Endothelial cell of umbilical vein (primary cell): ENCODE data around the gene DDX23. TPM values are rescaled to one million over a fixed set of nuclear protein-coding genes. Genes with fewer than 3 reads are reported as not detected.

ENCODE experiments used
- BruUV-seq: library from RNA; stranded (reverse); fragments of 400-500 nt; replicated peaks from 2 replicates; lab custom pipeline; 2021; lab: Mats Ljungman, UMichigan
- CTCF ChIA-PET: fragments of 300-600, 350-600 bp; sonication (Branson Sonifier 250); formaldehyde crosslinking; loops from one replicate; lab custom pipeline; 2021; ENCODE audit warnings: antibody characterized with exemption, inconsistent platforms; lab: Charles Lee
- POLR2A ChIA-PET: fragments of 300-600, 350-600 bp; sonication (Branson Sonifier 250); formaldehyde crosslinking; loops from one replicate; lab custom pipeline; 2021; ENCODE audit warnings: antibody characterized with exemption, inconsistent platforms; lab: Charles Lee
- DNase-seq: peaks from one replicate; pipeline ENCODE4 v3.0.0-alpha.2; 2011; ENCODE audit warnings: low read depth, low spot score
- FAIRE-seq: peaks from 2 replicates; lab custom pipeline; 2011; peaks lifted over from hg19 to GRCh38; lab: Jason Lieb, UNC
- H2AFZ ChIP-seq: 2 replicates; pipeline ENCODE4 v1.6.0; 2012; ENCODE audit warnings: low read depth, low read length, control low read depth, inconsistent platforms
- H3K27ac ChIP-seq: 2 replicates; pipeline ENCODE4 v1.5.1; 2011; ENCODE audit warnings: low read depth, mild to moderate bottlenecking, control low read depth, low read length, moderate library complexity; ENCODE audit not compliant: insufficient read depth
- H3K27me3 ChIP-seq, 2 experiments: 2 replicates each; pipeline versions ENCODE4 v1.6.0 to v1.6.1; 2011; ENCODE audit warnings: low read length in 2 of 2, mixed read lengths in 1 of 2; ENCODE audit not compliant: control insufficient read depth in 2 of 2, insufficient read depth in 2 of 2
- H3K36me3 ChIP-seq, 2 experiments: 2 replicates in 1 of 2; 3 replicates in 1 of 2; pipeline ENCODE4 v1.5.1; 2011; ENCODE audit warnings: low read length in 2 of 2, mild to moderate bottlenecking in 1 of 2, moderate library complexity in 1 of 2; ENCODE audit not compliant: control insufficient read depth in 2 of 2, insufficient read depth in 2 of 2; ENCODE audit errors: extremely low read depth in 1 of 2
- H3K4me1 ChIP-seq: 3 replicates; pipeline ENCODE4 v1.5.1; 2011; ENCODE audit warnings: mild to moderate bottlenecking, low read length; ENCODE audit not compliant: control insufficient read depth, insufficient read depth; ENCODE audit errors: extremely low read depth
- H3K4me2 ChIP-seq: 2 replicates; pipeline ENCODE4 v1.6.1; 2011; ENCODE audit warnings: low read length, control low read depth, mixed read lengths; ENCODE audit not compliant: insufficient read depth
- H3K4me3 ChIP-seq, 3 experiments: fragments of 200-600 bp in 1 of 3; sonication (generic), shearing (Covaris generic) in 1 of 3; replicated peaks in 1 of 3; 2 replicates each; pipeline ENCODE4 v1.5.1; 2011 to 2016; ENCODE audit warnings: control low read depth in 3 of 3, low read length in 3 of 3, mild to moderate bottlenecking in 2 of 3, inconsistent platforms in 1 of 3, low read depth in 1 of 3, moderate library complexity in 1 of 3; ENCODE audit not compliant: insufficient read depth in 1 of 3
- H3K79me2 ChIP-seq: 2 replicates; pipeline ENCODE4 v1.6.0; 2012; ENCODE audit warnings: low read length, inconsistent platforms; ENCODE audit not compliant: control insufficient read depth, insufficient read depth
- H3K9ac ChIP-seq: replicated peaks from 2 replicates; pipeline ENCODE3; 2011; ENCODE audit warnings: low read length, control low read depth; ENCODE audit not compliant: insufficient read depth; ENCODE audit errors: extremely low read depth
- H3K9me1 ChIP-seq: replicated peaks from 3 replicates; pipeline ENCODE4 v1.6.0; 2011; ENCODE audit warnings: mild to moderate bottlenecking, low read length; ENCODE audit not compliant: control insufficient read depth, insufficient read depth; ENCODE audit errors: extremely low read depth
- H3K9me3 ChIP-seq: replicated peaks from 2 replicates; pipeline ENCODE4 v1.5.1; 2012; ENCODE audit warnings: low read length, inconsistent platforms; ENCODE audit not compliant: control insufficient read depth, insufficient read depth
- H4K20me1 ChIP-seq: replicated peaks from 2 replicates; pipeline ENCODE3; 2011; ENCODE audit warnings: mild to moderate bottlenecking, low read length; ENCODE audit not compliant: control insufficient read depth, insufficient read depth; ENCODE audit errors: extremely low read depth
- EZH2 ChIP-seq: IDR thresholded peaks from 2 replicates; pipeline ENCODE4 v1.6.1; 2012; ENCODE audit warnings: borderline replicate concordance, low read depth, mild to moderate bottlenecking, moderate library complexity, low read length, inconsistent platforms; ENCODE audit not compliant: severe bottlenecking
- FOS ChIP-seq: IDR thresholded peaks from 2 replicates; pipeline ENCODE4 v1.6.1; 2011; ENCODE audit warnings: mild to moderate bottlenecking, low read length, moderate library complexity, borderline replicate concordance; ENCODE audit not compliant: insufficient read depth
- GATA2 ChIP-seq: IDR thresholded peaks from 2 replicates; pipeline ENCODE4 v1.7.0; 2011; ENCODE audit warnings: low read depth, mild to moderate bottlenecking, moderate library complexity, mixed read lengths, low read length; ENCODE audit not compliant: insufficient read length, insufficient read depth
- JUN ChIP-seq: IDR thresholded peaks from 2 replicates; pipeline ENCODE4 v1.6.1; 2011; ENCODE audit warnings: borderline replicate concordance, low read depth; ENCODE audit not compliant: insufficient read length, insufficient read depth
- MAX ChIP-seq: IDR thresholded peaks from 2 replicates; pipeline ENCODE4 v1.6.1; 2011; ENCODE audit not compliant: insufficient read depth, insufficient read length
- MYC ChIP-seq: IDR thresholded peaks from one replicate; pipeline ENCODE4 v1.6.1; 2011; ENCODE audit warnings: mild to moderate bottlenecking, low read depth, low read length
- POLR2A ChIP-seq: IDR thresholded peaks from 2 replicates; pipeline ENCODE4 v1.6.1; 2012; ENCODE audit warnings: low read depth, mild to moderate bottlenecking, control low read depth, low read length
- POLR2AphosphoS5 ChIP-seq: IDR thresholded peaks from 2 replicates; pipeline ENCODE4 v1.6.1; 2012; ENCODE audit warnings: low read depth, mild to moderate bottlenecking, control low read depth, low read length, moderate library complexity; ENCODE audit not compliant: insufficient read depth
- dilution Hi-C: fragments of 300-500 bp; cut with MboI; formaldehyde crosslinking; loops from one replicate; pipeline ENCODE4 v1.15.0; 2019; ENCODE audit warnings: low sequenced_read_pairs; ENCODE audit not compliant: extremely low pct_ligation_motif_present
- intact Hi-C: fragments of 100-400 bp; cut with micrococcal nuclease; formaldehyde crosslinking; loops from one replicate; pipeline ENCODE4 v1.10.0; 2022
- polyA plus RNA-seq, 4 experiments: library from polyadenylated mRNA; depleted of rRNA in 3 of 4; stranded (reverse) in 3 of 4; unstranded in 1 of 4; fragments of >200 nt; gene quantifications; 2 replicates each; pipeline versions ENCODE4 v1.2.1 to v1.2.3, GENCODE V29; 2011 to 2012; ENCODE audit warnings: missing spikeins in 1 of 4
- total RNA-seq: library from RNA; stranded (reverse); gene quantifications from 2 replicates; pipeline ENCODE4 v1.2.3, GENCODE V29; 2021
- TF ChIP-seq, protein P1 (sequence below), 2 donors: IDR thresholded peaks; 1 replicate in 1 of 2; 2 replicates in 1 of 2; pipeline ENCODE4 v1.5.1; 2011; ENCODE audit warnings: low read length in 2 of 2, mild to moderate bottlenecking in 2 of 2, moderate library complexity in 2 of 2, control low read depth in 1 of 2, inconsistent platforms in 1 of 2, low read depth in 1 of 2; ENCODE audit not compliant: insufficient read depth in 1 of 2; ENCODE audit errors: extremely low read depth in 1 of 2

Gene DDX23
- total and polyA plus RNA-seq, 2 donors (not counting 3 experiments of a cell fraction or from before 2014, with no cell fraction given), result 56.0 to 107 TPM

GRCh38 chr12:48782457-48783395, 69.2 kb downstream of the DDX23 start:
- no peak overlapping the region for H3K4me3 ChIP-seq
- no peak overlapping the region for H3K27ac ChIP-seq
- TF ChIP-seq GATA2 (no peak), JUN (no peak), MYC (no peak), MAX (no peak), POLR2A (no peak), EZH2 (no peak), POLR2AphosphoS5 (no peak), FOS (no peak)
- TF ChIP-seq, protein P1, sequence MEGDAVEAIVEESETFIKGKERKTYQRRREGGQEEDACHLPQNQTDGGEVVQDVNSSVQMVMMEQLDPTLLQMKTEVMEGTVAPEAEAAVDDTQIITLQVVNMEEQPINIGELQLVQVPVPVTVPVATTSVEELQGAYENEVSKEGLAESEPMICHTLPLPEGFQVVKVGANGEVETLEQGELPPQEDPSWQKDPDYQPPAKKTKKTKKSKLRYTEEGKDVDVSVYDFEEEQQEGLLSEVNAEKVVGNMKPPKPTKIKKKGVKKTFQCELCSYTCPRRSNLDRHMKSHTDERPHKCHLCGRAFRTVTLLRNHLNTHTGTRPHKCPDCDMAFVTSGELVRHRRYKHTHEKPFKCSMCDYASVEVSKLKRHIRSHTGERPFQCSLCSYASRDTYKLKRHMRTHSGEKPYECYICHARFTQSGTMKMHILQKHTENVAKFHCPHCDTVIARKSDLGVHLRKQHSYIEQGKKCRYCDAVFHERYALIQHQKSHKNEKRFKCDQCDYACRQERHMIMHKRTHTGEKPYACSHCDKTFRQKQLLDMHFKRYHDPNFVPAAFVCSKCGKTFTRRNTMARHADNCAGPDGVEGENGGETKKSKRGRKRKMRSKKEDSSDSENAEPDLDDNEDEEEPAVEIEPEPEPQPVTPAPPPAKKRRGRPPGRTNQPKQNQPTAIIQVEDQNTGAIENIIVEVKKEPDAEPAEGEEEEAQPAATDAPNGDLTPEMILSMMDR (IDR thresholded peaks at IDR 0.05; ENCODE audit: extremely low read depth in 1 of 2, insufficient read depth in 1 of 2, low read depth in 1 of 2, low read length in 2 of 2), result no peak
- dilution Hi-C loops, result no loop called here
- no peaks in the 10 kb centered on the region for H3K9me1 ChIP-seq
- H3K79me2 ChIP-seq, result peaks cover 8% of the 10 kb centered on the region
- H3K9me3 ChIP-seq, result no peaks in the 10 kb centered on the region
- CTCF ChIA-PET, result interaction anchor here (1.0 to 3.3 kb wide), 2 partner anchors 13 to 29 kb away, joined by 8 to 18 read pairs; no protein-coding TSS in a partner anchor
- no peak overlapping the region for H3K4me2 ChIP-seq
- peaks cover under 1 to 5% of the 10 kb centered on the region in 2 experiments for H3K36me3 ChIP-seq
- H3K4me1 ChIP-seq, result peaks cover 21% of the 10 kb centered on the region
- DNase-seq (no peak), FAIRE-seq (no peak)
- POLR2A ChIA-PET, result no interaction called here
- no peak overlapping the region for H3K9ac ChIP-seq
- no TSS peak for BruUV-seq
- intact Hi-C loops, result no loop called here
- H2AFZ ChIP-seq, result no peak overlapping the region
- no peaks in the 10 kb centered on the region for H4K20me1 ChIP-seq
- H3K27me3 ChIP-seq, result no peaks in the 10 kb centered on the region
